COLO668 (cell line): Measurements from ENCODE around the gene CENPO.
A peak's percentile ranks its signal among the peaks of the same experiment; 100 is the strongest.
"Not testable (repeated sequence)": the region's sequence is repeated elsewhere in the genome, so short reads cannot be mapped to it uniquely, and the experiment has no call there.

ENCODE experiments used
- DNase-seq: peaks from one replicate; lab custom pipeline; 2025; ENCODE audit not compliant: unreplicated experiment; lab: John Stamatoyannopoulos, UW

The CENPO gene

GRCh38 chr2:24787532-24787931 is 5.7 kb upstream of the CENPO start:
- DNase-seq, result no peak

DNA sequence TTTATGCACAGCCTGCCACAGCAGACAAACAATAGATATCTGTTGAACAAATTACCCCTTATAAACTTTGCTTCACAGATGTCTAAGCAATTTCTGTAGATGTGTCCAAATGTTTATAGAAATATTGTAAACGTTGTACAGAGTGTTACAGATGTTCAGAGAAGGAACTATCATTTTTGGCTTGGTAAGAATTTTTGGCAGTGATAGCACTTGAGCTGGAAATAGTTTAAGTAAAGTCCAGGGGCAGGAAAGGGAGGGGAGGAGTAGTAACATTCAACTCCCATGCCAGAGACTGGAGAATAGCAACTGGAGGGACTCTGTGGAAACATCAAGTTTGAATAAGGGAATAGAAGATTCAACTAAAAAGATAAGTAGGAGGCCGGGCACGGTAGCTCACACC is 4.4 kb upstream of the CENPO start:
- DNase-seq, result no peak

DNA sequence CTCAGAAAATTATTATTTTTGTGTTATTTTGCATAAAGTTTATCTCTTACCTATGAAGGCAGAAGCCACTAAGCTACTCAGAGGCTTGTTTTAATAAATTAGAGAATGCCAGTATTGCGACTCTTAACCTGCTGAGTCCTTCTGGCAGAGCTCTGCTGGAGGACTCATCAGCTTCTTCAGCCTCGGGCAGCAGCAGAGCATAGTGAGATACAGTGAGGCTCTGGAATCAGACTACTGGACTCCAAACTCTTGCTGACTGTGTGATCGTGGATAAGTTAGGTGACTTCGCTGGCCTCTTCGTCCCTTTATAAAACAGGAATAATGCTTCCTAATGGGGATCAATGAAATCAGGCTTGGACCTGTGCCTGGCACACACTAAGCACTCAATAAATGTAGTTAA is 1.8 kb upstream of the CENPO start:
- DNase-seq, result no peak

GRCh38 chr2:24792542-24792873 is 717 bp upstream of the CENPO start:
- DNase-seq, result no peak

DNA sequence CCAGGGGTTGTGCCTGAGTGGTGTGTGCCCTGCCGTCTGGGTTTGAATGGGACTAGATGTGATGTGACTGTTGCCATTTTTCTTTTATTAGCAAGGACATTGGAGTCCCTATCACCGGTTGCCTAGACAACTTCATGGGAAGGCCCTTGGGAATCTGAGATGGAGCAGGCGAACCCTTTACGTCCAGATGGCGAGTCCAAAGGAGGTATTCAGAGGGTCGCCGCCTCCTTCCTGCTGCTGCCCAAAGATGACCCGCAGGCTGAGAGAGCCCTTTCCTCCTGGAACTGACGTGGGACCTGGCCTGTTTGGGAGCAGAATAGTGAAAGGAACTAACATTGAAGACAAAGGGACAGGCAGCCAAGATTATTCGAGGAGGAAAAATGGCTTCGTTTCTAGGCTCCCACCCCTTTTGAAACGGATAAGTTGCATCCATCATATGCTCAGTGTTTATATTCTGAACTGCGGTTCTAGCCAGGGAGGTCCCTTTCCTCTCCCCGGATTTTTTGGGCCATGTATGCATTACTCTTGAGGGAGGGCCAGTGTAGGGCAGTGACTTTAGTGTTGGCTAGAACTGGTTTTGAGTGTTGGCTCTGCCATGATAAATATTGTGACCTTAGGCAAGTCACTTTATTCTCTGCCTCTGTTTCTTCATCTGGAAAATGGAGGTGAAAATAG is 673 bp downstream of the CENPO start:
- peak; percentile 40 for DNase-seq

GRCh38 chr2:24797644-24798043 is 4.4 kb downstream of the CENPO start:
- DNase-seq, result no peak

- not testable (repeated sequence) for DNase-seq
Measured at GRCh38 chr2:24800487-24800886, 7.3 kb downstream of the CENPO start.

DNA sequence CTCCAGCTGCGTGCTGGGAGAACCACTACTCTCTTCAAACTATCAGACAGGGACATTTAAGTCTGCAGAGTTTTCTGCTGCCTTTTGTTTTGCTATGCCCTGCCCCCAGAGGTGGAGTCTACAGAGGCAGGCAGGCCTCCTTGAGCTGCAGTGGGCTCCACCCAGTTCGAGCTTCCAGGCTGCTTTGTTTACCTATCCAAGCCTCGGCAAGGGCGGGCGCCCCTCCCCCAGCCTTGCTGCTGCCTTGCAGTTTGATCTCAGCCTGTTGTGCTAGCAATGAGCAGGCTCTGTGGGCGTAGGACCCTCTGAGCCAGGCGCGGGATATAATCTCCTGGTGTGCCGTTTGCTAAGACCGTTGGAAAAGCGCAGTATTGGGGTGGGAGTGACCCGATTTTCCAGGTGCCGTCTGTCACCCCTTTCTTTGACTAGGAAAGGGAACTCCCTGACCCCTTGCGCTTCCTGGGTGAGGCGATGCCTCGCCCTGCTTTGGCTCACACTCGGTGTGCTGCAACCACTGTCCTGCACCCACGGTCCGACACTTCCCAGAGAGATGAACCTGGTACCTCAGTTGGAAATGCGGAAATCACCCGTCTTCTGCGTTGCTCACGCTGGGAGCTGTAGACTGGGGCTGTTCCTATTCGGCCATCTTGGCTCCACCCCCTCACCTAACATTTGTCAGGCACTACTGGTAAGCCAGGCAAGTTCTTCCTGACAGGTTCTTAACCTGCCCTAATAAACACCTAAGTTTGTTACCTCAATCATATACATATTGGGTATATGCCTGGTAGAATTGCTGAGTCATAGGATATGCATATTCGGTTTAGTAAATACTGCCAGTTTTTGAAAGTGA is 12.8 kb downstream of the CENPO start:
- peak; percentile 10 for DNase-seq

DNA sequence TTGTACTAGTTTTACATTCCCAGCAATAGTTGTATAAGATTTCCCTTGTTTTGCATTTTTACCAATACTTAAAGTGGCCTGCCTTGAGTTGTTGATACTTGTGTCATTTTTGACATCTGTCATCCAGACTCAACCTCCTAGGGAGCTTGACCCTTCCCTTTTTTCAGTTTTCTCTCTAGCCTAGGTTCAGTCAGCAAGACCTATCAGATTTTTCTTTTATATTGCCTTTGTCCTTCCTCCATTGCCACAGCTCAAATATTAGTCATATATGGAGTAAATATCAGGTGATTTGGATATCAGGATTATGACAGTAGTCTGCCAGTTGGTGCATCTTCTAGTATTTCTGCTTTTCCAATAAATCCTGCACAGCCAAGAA is 13.4 kb downstream of the CENPO start:
- no peak for DNase-seq

DNA sequence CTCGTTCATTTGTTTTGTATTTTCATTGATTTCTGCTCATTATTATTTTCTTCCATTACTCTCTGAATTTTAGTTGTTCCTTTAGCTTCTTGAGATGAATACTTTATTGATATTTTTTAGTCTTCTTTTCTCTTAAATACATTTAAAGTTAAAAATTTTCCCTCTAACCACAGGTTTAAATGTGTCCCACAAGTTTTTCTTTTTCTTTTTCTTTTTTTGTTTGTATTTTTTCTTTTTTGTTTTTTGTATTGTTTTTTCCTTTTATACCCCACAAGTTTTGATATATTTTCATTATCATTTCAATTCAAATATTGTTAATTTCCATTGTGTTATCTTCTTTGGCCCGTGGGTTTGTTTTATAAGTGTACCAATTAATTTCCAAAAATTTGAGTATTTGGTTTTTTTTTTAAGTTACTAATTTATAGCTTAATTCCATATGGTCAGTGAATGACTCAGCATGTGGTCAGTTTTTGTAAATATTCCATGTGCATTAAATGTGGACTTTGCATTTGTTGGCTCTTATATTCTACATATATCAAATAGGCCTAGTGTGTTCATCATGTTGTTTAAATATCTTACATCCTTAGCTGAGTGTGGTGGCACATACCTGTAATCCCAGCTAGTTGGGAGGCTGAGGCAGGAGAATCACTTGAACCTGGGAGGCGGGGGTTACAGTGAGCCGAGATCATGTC is 16.2 kb downstream of the CENPO start:
- DNase-seq, result no peak

DNA sequence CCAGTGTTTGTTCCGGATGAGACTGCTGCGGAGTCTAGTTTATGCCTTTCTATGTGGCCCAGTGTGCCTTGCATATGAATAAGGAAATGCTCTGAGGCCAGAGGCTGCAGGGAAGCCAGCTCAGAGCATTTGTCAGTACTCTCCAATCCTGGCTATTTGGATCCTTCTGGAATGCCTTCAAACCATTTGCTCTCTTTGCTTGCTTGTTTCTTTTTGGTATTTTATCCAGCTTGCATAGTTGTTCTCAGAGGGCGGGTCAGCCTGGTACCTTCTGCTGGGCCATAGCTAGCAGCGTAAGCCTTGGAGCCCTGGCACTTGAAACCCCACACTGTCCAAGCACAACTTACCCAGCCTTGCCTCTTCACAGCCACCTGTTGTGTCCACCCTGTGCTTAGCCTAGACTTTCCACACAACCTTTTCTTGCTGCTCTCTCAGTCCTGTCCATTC is 20.5 kb downstream of the CENPO start:
- no peak for DNase-seq

DNA sequence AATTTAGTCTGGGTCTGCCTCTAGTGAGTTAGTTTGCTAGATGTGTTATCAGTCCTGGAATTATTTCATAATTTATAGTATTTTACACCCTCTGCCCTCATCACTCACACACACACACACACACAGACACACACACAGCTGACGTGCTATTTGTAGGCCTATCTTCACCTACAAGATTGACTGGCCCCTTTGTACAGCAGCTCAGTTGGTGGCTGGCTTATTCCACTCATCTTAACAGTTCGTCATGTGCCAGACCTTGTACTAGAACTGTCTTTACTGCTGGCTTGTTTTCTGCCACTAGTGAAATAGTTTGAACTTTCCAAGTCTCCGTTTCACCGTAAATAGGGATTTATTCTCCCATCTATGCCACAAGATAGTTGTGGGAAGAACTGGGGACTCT is 21.3 kb downstream of the CENPO start:
- no peak for DNase-seq

GRCh38 chr2:24815171-24815570 is 21.9 kb downstream of the CENPO start:
- no peak for DNase-seq

DNA sequence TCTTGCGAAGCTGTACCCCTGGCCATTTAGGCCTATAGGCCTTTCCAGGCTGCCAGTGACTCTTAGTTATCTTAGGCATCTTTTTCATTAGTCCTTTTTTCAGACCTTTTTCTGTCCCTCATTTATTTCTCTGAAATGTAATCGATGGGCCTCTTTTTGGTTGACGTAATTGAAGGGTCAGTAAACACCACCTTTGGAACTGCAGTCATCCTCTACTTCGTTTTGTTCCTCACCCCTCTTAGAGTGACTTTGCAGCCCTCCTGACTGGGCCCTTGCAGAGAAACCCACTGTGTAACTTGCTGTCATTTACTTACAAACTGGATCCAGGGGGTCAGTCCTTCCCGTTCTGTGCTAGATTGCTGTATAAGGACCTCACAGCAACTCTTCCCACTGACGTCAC is 23.2 kb downstream of the CENPO start:
- no peak for DNase-seq

- no peak for DNase-seq
Measured at GRCh38 chr2:24816884-24817283, 23.7 kb downstream of the CENPO start.

GRCh38 chr2:24818721-24819167 is 25.5 kb downstream of the CENPO start:
- no peak for DNase-seq

DNA sequence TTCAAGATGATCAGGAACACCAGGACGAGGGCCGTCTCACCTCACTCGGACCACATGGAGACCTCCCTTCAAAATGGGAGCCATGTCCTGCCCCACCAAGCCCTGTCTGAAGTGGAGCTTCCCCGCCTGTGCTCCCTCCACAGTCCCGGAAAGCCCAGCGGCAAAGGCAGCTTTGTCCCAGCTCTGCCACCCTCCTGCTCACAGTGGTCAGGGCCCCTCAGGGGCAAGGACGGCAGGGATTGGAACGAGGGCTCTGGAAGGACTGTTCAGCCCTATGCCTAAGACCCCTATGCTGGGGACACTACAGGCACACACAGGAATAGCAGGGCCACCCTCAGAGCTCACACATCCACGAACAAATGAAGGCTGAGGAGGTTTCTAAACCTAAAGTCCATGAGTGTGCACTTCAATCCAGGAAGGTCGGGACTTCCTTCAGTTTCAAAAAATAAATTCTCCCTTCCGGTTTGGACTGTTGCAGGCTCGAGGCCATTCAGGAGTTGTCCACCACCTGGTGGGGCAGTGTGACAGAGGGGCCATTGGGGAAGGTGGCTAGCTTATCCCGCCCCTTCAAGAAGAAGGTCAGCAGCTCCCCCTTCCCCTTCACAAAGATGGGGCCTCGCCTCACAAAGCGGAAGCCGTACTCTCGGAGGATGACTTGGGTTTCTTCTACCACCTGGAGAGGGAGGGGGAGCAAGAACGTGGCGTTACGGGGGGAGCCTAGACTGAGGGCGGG is 26.4 kb downstream of the CENPO start:
- no peak for DNase-seq

GRCh38 chr2:24820175-24820513 is 26.9 kb downstream of the CENPO start:
- no peak for DNase-seq

DNA sequence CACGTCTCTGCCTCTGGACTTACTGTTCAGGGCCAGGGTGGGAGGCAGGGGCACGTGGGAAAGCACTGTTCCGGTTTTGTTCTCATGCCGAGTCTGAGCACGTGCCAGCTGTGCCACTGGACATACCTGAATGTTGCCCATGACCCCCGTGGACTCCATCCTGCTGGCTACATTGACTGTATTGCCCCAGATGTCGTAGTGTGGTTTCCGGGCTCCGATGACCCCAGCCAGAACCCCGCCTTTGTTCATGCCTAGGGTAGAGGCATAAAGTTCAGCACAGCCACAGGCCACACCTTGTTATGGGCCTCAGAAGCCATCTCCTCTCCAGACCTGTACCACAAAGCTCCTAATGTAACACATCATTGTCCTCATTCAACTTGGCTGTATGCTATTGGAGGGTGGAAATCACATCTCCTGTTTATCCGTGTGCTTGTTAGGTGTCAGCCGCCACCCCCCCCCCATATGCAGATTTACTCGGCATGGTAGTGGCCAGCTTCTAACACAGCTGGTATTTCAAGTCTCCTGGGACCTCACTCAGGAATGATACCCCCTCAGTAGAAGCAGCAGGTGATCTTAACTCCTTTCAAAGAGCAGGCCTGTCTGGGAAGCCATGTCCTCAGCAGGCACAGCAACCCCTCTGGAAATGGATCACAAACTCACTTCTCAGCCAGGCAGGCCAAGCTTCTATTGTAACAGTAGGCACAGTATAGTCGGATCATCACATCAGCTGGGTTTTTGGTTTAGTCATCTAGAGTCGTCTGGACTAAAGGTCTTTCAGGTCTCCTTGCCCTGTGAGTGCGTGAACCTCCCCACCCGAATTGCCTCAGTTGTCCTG is 27.6 kb downstream of the CENPO start:
- DNase-seq, result no peak

DNA sequence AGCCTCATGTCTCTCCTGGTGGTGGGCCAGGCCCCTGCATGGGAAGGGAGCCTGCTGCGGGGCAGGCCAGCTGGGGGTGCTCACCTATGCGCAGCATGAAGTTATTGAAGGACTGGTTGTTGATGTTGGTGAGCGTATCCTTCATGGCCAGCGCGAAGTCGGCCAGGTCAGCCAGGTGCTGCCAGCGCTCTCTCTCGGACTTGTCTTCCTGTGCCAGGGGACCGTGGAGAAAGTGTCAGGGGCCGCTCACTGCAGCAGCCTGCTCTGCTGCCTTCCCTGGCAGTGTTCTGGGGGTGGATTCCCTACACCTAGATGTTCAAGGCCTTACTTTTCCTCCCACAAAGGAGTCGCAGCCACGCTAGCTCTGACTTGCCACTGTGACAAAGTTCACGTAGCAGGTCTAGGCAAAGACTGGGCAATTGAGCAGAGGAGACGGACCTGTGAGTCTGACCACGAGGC is 28.2 kb downstream of the CENPO start:
- DNase-seq, result no peak
